ENCODE measurements around the gene CYP11A1.

DNA sequence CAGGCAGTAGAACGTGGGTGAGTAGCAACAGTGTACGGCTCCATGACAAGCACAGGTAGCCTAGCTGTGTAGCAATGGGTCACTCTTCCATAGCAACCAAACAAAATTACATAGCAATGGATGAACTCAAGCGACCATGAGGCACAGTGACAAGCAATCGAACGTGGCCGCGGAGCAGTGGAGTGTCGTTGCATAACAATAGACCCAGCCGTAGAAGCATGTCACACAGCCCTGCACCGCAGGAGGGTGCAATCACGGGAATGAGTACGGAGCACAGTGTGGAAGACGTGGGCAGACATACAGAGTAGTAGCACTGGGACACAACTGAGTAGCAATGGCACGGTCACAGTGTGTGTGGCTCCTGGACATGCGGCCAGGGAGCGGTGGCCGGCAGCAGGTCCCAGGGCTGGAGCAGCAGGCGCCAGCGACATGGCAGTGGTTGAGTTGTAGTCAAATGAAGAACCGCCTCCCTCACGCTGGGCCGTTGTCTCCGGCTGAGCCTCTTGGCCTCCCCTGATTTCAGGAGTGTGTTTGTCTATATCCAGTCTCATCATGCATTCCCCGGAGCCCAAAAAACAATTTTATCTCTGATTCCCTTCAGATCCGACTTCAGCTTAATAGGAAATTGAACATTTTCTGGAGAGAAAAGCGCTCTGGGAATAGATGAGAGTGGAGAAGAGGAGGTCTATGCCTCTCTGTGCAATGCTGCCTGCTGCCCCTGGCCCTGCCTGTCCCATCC is 67.2 kb downstream of the CYP11A1 start:
- no peak for TF ChIP-seq MYC (IDR thresholded peaks at IDR 0.05; ENCODE audit: insufficient read depth, insufficient read length, insufficient replicate concordance, low read length, severe bottlenecking)
- TF ChIP-seq, protein P1, sequence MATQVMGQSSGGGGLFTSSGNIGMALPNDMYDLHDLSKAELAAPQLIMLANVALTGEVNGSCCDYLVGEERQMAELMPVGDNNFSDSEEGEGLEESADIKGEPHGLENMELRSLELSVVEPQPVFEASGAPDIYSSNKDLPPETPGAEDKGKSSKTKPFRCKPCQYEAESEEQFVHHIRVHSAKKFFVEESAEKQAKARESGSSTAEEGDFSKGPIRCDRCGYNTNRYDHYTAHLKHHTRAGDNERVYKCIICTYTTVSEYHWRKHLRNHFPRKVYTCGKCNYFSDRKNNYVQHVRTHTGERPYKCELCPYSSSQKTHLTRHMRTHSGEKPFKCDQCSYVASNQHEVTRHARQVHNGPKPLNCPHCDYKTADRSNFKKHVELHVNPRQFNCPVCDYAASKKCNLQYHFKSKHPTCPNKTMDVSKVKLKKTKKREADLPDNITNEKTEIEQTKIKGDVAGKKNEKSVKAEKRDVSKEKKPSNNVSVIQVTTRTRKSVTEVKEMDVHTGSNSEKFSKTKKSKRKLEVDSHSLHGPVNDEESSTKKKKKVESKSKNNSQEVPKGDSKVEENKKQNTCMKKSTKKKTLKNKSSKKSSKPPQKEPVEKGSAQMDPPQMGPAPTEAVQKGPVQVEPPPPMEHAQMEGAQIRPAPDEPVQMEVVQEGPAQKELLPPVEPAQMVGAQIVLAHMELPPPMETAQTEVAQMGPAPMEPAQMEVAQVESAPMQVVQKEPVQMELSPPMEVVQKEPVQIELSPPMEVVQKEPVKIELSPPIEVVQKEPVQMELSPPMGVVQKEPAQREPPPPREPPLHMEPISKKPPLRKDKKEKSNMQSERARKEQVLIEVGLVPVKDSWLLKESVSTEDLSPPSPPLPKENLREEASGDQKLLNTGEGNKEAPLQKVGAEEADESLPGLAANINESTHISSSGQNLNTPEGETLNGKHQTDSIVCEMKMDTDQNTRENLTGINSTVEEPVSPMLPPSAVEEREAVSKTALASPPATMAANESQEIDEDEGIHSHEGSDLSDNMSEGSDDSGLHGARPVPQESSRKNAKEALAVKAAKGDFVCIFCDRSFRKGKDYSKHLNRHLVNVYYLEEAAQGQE (IDR thresholded peaks at IDR 0.05; ENCODE audit: low read depth, low read length): no peak
- TF ChIP-seq, protein P2, sequence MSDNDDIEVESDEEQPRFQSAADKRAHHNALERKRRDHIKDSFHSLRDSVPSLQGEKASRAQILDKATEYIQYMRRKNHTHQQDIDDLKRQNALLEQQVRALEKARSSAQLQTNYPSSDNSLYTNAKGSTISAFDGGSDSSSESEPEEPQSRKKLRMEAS (IDR thresholded peaks at IDR 0.05; ENCODE audit: low read depth, low read length): no peak
- TF ChIP-seq SUPT20H (IDR thresholded peaks at IDR 0.05; ENCODE audit: borderline replicate concordance, control insufficient read depth, low read depth, low read length): no peak
- TF ChIP-seq POLR2A (IDR thresholded peaks at IDR 0.05; ENCODE audit: low read depth, low read length): no peak
